Activated CD4-positive, alpha-beta T cell treated with anti-CD3 and anti-CD28 coated beads, Interleukin-2, amount 50 U/mL, for 4 hours (primary cell): ENCODE results near the gene UTS2R.
"Not testable (repeated sequence)": the region's sequence is repeated elsewhere in the genome, so short reads cannot be mapped to it uniquely, and the experiment has no call there.

Experiments used
- DNase-seq, 2 experiments: peaks; one replicate each; pipeline ENCODE4 v3.0.0-alpha.2; 2020

The UTS2R gene

DNA sequence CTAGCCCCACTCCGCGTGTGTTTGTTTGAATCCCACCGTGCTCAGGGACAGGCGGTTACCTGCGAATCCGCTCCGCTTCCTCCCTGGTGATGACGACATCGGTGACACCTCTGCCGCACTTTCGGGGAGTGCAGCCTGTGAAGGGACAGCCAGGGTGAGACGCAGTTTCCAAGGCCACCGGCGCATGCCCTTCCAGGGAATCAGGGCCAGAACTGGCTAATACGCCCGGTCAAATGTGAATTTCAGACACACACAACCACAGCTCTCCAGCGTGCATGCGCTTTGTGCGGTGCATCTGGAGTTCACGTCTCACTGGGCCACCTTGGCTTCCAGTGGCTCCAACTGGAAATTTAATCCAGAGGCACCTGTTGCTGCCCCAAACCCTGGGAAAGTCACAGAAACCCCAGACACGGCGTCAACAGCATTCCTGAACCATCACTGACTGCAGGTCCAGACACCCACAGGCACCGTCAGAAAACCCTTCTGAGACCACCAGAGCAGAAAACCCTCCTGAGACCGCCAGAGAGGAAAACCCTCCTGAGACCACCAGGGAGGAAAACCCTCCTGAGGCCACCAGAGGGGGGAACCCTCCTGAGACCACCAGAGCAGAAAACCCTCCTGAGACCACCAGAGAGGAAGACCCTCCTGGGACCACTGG, 40.0 kb downstream of the UTS2R start:
- DNase-seq, result no peak

GRCh38 chr17:82412081-82412480, 40.5 kb downstream of the UTS2R start:
- not testable (repeated sequence) for DNase-seq

DNA sequence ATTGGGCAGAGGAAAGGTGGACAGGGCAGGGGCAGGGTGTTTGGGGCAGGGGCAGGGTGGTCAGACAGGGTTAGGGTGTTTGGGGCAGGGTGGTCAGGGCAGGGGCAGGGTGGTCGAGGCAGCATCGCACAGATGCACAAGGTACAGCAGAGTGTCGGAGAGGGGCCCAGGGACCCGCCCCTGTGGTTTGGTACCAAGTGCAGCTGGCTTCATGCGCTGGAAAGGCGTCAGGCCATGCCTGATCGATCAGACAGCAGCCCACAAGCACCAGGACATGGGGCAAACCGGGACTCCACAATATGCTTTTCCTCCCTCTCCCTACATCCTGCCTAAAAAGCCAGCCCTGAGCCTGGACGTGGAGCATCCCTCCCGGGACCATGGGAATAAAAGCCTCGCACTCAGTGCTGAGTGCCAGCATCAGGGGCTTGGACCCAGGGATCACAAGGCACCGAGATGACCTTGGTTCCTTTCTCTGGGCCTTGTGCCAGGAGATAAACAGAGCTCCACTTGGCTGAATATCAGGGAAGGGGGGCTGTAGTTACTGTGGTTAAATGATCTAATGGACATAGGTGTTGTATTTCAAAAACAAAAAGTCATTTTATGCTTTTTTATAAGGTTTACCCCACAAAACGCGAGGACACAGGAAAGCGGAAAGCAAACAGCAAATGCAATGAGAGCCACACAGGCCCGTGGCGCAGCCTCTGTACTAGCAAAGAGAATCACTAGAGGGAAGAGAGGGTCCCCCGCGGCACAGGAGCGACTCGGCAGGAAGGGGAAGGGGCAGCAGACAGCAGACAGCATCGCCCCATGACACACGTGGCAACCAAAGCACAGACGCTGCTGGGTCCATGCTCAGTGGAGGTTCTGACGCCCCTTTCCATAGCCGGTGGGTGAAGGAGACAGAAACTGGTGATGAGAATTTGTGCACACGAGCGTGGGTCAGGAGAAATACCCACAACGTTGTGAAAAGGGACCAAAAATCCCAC, 41.3 kb downstream of the UTS2R start:
- DNase-seq, result no peak

DNA sequence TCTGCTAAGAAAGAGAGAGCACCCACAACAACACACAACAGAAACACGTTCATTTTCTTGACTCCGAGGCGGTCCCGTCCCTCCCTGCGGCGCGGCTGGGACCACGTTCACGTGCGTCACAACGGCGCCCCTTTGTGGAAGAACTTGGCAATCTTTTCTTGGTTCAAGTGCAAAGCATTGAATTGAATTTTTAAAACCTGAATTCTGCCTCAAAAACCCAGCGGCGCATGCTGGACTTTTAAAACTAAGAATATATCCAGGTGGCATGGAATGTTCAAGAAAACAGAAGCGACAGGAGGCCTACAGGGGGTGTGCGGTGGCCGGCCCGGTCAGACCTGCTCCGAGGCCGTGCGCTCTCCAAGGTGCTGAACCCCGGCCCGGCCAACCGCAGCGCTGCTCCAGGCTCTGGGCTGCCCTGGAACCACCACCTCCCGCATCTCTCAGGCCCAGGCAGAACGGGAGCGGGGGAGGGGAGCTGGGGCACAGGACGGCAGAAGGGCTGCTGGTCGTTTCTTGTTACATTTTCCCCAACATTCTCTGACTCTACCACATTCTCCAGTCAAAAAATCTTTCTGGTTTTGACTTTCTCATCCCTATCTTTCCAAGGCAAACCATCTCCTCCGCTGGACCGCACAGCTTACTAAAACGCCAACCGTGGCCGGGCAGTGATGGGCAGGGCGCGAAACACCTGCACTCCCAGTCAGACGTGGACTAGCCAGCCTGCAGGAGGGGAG, 43.1 kb downstream of the UTS2R start:
- DNase-seq, result peak; percentile 75

DNA sequence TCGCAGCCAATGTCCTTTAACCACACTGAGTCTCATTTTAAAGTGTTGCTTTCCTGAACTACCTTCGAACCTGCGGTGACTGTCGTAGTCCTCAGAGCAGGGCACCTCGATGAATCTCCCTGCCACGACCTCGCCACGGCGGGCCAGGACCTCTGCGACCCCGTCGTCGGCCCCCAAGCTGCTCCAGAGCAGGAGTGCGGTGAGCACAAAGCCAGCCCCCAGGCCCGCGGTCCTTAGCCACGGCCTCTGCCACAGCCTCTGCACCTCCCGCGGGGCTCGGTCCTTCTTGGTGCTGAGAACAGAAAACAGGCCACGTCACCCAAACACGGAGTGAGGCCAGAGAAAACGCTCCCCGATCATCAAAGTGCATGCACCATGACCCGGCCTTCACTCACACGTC, 43.8 kb downstream of the UTS2R start:
- DNase-seq, result no peak

- DNase-seq, result no peak
These were observed 44.2 kb downstream of the UTS2R start for GRCh38 chr17:82415786-82416185.

- no peak for DNase-seq
These were observed 44.7 kb downstream of the UTS2R start for GRCh38 chr17:82416264-82416663.

DNA sequence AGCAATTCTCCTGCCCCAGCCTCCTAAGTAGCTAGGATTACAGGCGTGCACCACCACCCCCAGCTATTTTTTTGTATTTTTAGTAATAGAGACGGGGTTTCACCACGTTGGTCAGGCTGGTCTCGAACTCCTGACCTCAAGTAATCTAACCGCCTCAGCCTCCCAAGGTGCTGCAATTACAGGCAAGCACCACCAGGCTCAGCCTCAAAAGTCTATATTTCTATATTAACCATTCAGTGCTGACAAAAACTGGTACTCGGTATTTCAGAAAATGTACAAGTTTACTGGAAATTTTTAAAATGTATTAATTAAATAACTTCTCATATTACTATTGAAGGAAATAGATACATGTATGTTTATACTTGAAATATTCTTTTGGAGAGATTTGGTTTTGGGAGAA, 45.2 kb downstream of the UTS2R start:
- no peak for DNase-seq

GRCh38 chr17:82418001-82418986, 46.7 kb downstream of the UTS2R start, which contains the start of the genes HEXD and OGFOD3:
HEXD (plus strand) TSS chr17:82418347; CDS start chr17:82419800, 1,453 bp downstream.
OGFOD3 (minus strand) TSS chr17:82418586; CDS start chr17:82418485, 101 bp downstream.
- DNase-seq, result peak; percentile 71 to 75

GRCh38 chr17:82419540-82419939, 48.0 kb downstream of the UTS2R start:
- no peak for DNase-seq

- peak; percentile 52 to 59 for DNase-seq
These were observed 52.7 kb downstream of the UTS2R start for GRCh38 chr17:82424001-82424862.

DNA sequence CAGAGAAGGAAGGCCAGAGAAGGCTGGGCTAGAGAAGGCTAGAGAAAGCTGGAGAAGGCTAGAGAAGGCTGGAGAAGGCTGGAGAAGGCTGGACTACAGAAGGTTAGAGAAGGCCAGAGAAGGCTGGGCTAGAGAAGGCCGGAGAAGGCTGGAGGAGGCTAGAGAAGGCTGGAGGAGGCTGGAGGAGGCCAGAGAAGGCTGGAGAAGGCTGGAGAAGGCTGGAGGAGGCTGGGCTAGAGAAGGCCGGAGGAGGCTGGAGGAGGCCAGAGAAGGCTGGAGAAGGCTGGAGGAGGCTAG, 53.2 kb downstream of the UTS2R start:
- DNase-seq, result no peak
